Smooth muscle cell (in vitro differentiated cells): Measurements from ENCODE around the gene ZNF892. TPM values are rescaled to one million over a fixed set of nuclear protein-coding genes. Genes with fewer than 3 reads are reported as not detected.

ENCODE experiments used
- DNase-seq: peaks from one replicate; lab custom pipeline; 2025; ENCODE audit not compliant: unreplicated experiment; lab: John Stamatoyannopoulos, UW
- H2AFZ ChIP-seq: fragments of 200-600 bp; sonication (generic); 2 replicates; pipeline ENCODE4 v1.6.0; 2016; ENCODE audit warnings: antibody characterized with exemption, low read depth, mild to moderate bottlenecking
- H3F3A ChIP-seq: fragments of 200-600 bp; sonication (generic); 2 replicates; pipeline ENCODE4 v1.6.0; 2017; ENCODE audit warnings: antibody characterized with exemption, low read depth
- H3K27ac ChIP-seq: fragments of 200-600 bp; sonication (generic); 2 replicates; pipeline ENCODE4 v1.5.1; 2016; ENCODE audit warnings: low read depth, mild to moderate bottlenecking
- H3K27me3 ChIP-seq: fragments of 200-600 bp; sonication (generic); 2 replicates; pipeline ENCODE4 v1.6.1; 2016; ENCODE audit warnings: low read depth, mild to moderate bottlenecking
- H3K36me3 ChIP-seq: fragments of 200-600 bp; sonication (generic); 2 replicates; pipeline ENCODE4 v1.5.1; 2016; ENCODE audit warnings: low read depth
- H3K4me1 ChIP-seq: fragments of 200-600 bp; sonication (generic); 2 replicates; pipeline ENCODE4 v1.5.1; 2016; ENCODE audit warnings: low read depth
- H3K4me2 ChIP-seq: fragments of 200-600 bp; sonication (generic); 2 replicates; pipeline ENCODE4 v1.6.0; 2016; ENCODE audit warnings: mild to moderate bottlenecking
- H3K4me3 ChIP-seq: fragments of 200-600 bp; sonication (generic); 2 replicates; pipeline ENCODE4 v1.5.1; 2016; ENCODE audit warnings: mild to moderate bottlenecking
- H3K79me2 ChIP-seq: fragments of 200-600 bp; sonication (generic); 2 replicates; pipeline ENCODE4 v1.6.0; 2016; ENCODE audit warnings: low read depth, mild to moderate bottlenecking
- H3K9ac ChIP-seq: fragments of 200-600 bp; sonication (generic); 2 replicates; pipeline ENCODE4 v1.6.0; 2016; ENCODE audit warnings: low read depth
- H3K9me3 ChIP-seq: fragments of 200-600 bp; sonication (generic); replicated peaks from 2 replicates; pipeline ENCODE4 v1.5.1; 2016; ENCODE audit warnings: low read depth
- H4K20me1 ChIP-seq: fragments of 200-600 bp; sonication (generic); 2 replicates; pipeline ENCODE4 v1.6.0; 2016; ENCODE audit warnings: low read depth
- WGBS: methylation state at CpG from one replicate; pipeline ENCODE4 v1.1.7; 2016; ENCODE audit warnings: low lambda C conversion rate; 5-methylcytosine and 5-hydroxymethylcytosine counted together
- polyA plus RNA-seq: library from polyadenylated mRNA; unstranded; fragments of >200 nt; fragmentation: Nextera tagmentation; extraction: Ambion mirVana; gene quantifications from 2 replicates; pipeline ENCODE4 v1.2.1, GENCODE V29; 2016
- total RNA-seq: library from RNA; depleted of rRNA; stranded (reverse); fragments of >200 nt; gene quantifications from 2 replicates; pipeline ENCODE4 v1.2.3, GENCODE V29; 2014
- TF ChIP-seq, protein P1 (sequence below): fragments of 200-600 bp; sonication (generic); IDR thresholded peaks from 2 replicates; pipeline ENCODE4 v1.5.1; 2017; ENCODE audit warnings: borderline replicate concordance, mild to moderate bottlenecking, antibody characterized with exemption; ENCODE audit not compliant: insufficient read depth, poor library complexity, severe bottlenecking

ZNF892 gene
- total and polyA plus RNA-seq, 2 experiments from 2014 or later, result 0.63 to 5.3 TPM

DNA sequence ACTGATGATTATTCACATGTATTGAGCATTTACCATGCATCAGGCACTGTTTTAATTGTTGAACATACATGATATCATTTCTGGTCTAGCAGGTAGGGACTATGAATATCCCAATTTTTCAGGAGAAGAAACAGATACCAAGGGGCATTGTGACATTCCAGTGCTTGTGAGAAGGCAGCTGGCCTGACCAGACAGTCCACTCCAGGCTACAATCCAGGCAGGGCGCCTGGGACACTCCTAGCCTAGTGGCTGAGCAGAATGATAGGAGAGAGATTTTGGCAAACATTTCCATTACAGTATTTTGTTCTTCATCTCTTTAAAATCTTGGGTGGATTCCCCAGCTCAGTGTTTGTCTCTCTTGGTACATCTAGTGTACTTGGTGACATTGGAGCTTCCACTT is 24.9 kb downstream of the ZNF892 start:
- H3K9me3 ChIP-seq, result no peaks in the 10 kb centered on the region
- DNase-seq, result no peak
- H3K4me1 ChIP-seq, result no peaks in the 10 kb centered on the region
- H3K36me3 ChIP-seq, result no peaks in the 10 kb centered on the region
- no peaks in the 10 kb centered on the region for H3K79me2 ChIP-seq
- WGBS, result 91% methylated on average over 1 of the region's 1 CpG
- H3K9ac ChIP-seq, result no peak overlapping the region
- H2AFZ ChIP-seq, result no peak overlapping the region
- no peak overlapping the region for H3K27ac ChIP-seq
- H3K4me3 ChIP-seq, result no peak overlapping the region
- no peaks in the 10 kb centered on the region for H3K27me3 ChIP-seq
- H4K20me1 ChIP-seq, result no peaks in the 10 kb centered on the region
- TF ChIP-seq, protein P1, sequence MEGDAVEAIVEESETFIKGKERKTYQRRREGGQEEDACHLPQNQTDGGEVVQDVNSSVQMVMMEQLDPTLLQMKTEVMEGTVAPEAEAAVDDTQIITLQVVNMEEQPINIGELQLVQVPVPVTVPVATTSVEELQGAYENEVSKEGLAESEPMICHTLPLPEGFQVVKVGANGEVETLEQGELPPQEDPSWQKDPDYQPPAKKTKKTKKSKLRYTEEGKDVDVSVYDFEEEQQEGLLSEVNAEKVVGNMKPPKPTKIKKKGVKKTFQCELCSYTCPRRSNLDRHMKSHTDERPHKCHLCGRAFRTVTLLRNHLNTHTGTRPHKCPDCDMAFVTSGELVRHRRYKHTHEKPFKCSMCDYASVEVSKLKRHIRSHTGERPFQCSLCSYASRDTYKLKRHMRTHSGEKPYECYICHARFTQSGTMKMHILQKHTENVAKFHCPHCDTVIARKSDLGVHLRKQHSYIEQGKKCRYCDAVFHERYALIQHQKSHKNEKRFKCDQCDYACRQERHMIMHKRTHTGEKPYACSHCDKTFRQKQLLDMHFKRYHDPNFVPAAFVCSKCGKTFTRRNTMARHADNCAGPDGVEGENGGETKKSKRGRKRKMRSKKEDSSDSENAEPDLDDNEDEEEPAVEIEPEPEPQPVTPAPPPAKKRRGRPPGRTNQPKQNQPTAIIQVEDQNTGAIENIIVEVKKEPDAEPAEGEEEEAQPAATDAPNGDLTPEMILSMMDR, result no peak
- H3F3A ChIP-seq, result no peaks in the 10 kb centered on the region
- no peak overlapping the region for H3K4me2 ChIP-seq

DNA sequence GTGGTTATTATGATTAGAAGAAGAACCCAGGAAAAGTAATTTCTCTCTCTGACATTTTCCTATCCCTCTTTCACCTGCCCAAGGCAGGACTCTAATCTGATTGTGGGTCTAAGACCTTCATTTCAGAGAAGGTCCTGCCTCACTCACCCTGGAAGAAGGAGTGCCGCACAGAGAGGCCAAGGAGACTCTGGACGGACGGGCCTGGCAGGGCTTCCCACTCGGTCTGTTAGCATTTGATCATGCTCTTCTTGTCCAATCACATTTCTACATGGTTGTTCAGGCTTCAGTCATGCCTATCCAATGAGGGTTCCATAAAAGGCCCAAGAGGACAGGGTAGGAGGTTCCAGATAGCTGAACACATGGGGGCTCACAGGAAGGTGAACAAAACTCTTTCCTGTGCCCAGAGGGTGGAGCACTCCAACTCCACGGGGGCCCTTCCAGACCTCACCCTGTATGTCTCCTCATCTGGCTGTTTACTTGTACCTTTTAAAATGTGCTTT is 27.0 kb downstream of the ZNF892 start:
- Histone ChIP-seq H3K4me1 (no peaks in the 10 kb centered on the region), H3F3A (no peaks in the 10 kb centered on the region), H3K4me3 (no peak overlapping the region), H3K27ac (no peak overlapping the region), H3K79me2 (no peaks in the 10 kb centered on the region), H3K4me2 (no peak overlapping the region), H2AFZ (no peak overlapping the region), H3K9ac (no peak overlapping the region), H4K20me1 (no peaks in the 10 kb centered on the region), H3K36me3 (no peaks in the 10 kb centered on the region), H3K27me3 (no peaks in the 10 kb centered on the region), H3K9me3 (no peaks in the 10 kb centered on the region)
- DNase-seq, result no peak
- WGBS, result 93% methylated on average over 5 of the region's 5 CpGs
- TF ChIP-seq, protein P1, result no peak

DNA sequence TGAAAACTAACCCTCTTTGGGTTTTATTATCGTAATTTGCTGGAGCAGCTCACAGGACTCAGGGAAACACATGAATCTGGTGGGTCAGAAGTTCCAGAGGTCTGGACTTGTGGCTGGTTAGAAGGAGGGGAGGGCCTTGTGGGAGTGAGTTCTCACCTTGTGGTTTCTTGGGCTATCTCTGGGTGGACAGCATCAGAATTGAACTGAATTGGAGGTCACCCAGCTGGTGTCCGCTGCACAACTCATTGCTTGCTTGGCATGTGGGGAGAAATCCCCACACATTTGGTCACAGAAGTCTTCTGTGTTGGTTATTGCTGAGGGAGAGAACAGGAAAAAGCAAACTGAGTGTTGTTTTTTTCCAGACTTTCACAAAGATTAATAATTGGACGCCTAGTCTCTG is 27.5 kb downstream of the ZNF892 start:
- H3K9ac ChIP-seq, result no peak overlapping the region

DNA sequence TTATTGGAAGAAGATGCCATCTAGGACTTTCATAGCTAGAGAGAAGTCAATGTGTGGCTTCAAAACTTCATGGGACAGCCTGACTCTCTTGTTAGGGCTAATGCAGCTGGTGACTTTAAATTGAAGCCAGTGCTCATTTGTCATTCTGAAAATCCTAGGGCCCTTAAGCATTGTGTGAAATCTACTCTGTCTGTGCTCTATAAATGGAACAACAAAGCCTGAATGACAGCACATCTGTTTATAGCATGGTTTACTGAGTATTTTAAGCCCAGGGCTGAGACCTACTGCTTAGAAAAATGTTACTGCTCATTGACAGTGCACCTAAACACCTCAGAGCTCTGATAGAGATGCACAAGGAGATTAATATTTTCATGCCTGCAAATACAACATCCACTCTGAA is 30.8 kb downstream of the ZNF892 start:
- Histone ChIP-seq H3K9ac (no peak overlapping the region), H4K20me1 (no peaks in the 10 kb centered on the region), H3F3A (no peaks in the 10 kb centered on the region), H3K4me1 (no peaks in the 10 kb centered on the region), H3K36me3 (no peaks in the 10 kb centered on the region), H3K27me3 (no peaks in the 10 kb centered on the region), H3K79me2 (no peaks in the 10 kb centered on the region), H3K4me3 (no peak overlapping the region), H3K27ac (no peak overlapping the region), H3K9me3 (peaks cover 4% of the 10 kb centered on the region), H3K4me2 (no peak overlapping the region), H2AFZ (no peak overlapping the region)
- DNase-seq, result no peak
- TF ChIP-seq, protein P1, result no peak

More for the DNA sequence above, 27.5 kb downstream of the ZNF892 start:
- Histone ChIP-seq H3K4me1 (no peaks in the 10 kb centered on the region), H2AFZ (no peak overlapping the region), H3K79me2 (no peaks in the 10 kb centered on the region), H3K36me3 (no peaks in the 10 kb centered on the region), H3K4me2 (no peak overlapping the region), H3F3A (no peaks in the 10 kb centered on the region), H4K20me1 (no peaks in the 10 kb centered on the region), H3K27ac (no peak overlapping the region), H3K27me3 (no peaks in the 10 kb centered on the region), H3K9me3 (no peaks in the 10 kb centered on the region), H3K4me3 (no peak overlapping the region)
- TF ChIP-seq, protein P1, result no peak
- DNase-seq, result no peak
- 94% methylated on average over 3 of the region's 3 CpGs for WGBS
